Measurements from ENCODE around the gene STARD7. TPM values are rescaled to one million over a fixed set of nuclear protein-coding genes. Genes with fewer than 3 reads are reported as not detected.

STARD7 gene
- total and polyA plus RNA-seq, 4 donors: 42.9 to 120 (median 59.7) TPM

GRCh38 chr2:96239745-96240264 lies 31.2 kb upstream of the STARD7 start (continued):
- TF ChIP-seq YY1 (IDR thresholded peaks at IDR 0.05) (no peak), FOXA1 (IDR thresholded peaks at IDR 0.05) (no peak), FOXA2 (IDR thresholded peaks at IDR 0.05) (no peak), RXRA (IDR thresholded peaks at IDR 0.05) (no peak), EGR1 (IDR thresholded peaks at IDR 0.05; ENCODE audit: low read depth in 2 of 2) (no peak), NR2F2 (IDR thresholded peaks at IDR 0.05) (no peak), CTCF (IDR thresholded peaks at IDR 0.05; ENCODE audit: low read depth, low read length, missing input control) (no peak)

DNA sequence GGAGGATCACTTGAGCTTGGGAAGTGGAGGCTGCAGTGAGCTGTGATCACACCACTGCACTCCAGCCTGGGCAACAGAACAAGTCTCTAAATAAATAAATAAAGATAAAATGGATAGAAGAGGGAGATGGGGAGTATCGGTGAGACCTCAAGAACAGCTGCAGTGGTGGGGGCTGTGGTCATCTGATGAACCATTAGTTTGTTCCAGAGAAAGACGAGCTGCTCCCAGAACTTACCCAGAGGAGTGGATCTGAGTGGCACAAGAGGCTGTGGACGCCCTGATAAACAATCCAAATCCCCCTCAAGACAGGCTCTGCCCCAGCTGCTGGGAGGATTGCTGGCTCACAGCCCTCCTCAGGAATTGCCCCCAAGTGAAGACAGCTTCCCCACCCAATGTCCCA lies 30.5 kb upstream of the STARD7 start:
- DNase-seq (ENCODE audit: low spot score): no peak
- no peak overlapping the region for H3K4me3 ChIP-seq (ENCODE audit: low read depth in 1 of 3, low read length in 3 of 3)
- WGBS: 95% methylated on average over 3 of the region's 3 CpGs
- H3K27me3 ChIP-seq (ENCODE audit: control insufficient read depth in 4 of 4, insufficient read depth in 4 of 4, low read length in 3 of 4): no peaks in the 10 kb centered on the region
- H3K27ac ChIP-seq (ENCODE audit: low read depth in 1 of 2, low read length in 2 of 2): no peak overlapping the region
- H3K9ac ChIP-seq (ENCODE audit: low read depth in 1 of 2, low read length in 2 of 2): no peak overlapping the region
- TF ChIP-seq FOXA1 (IDR thresholded peaks at IDR 0.05) (no peak), SP1 (IDR thresholded peaks at IDR 0.05) (no peak), EGR1 (IDR thresholded peaks at IDR 0.05; ENCODE audit: low read depth in 2 of 2) (no peak), MAX (IDR thresholded peaks at IDR 0.05) (no peak), RAD21 (IDR thresholded peaks at IDR 0.05) (no peak), ATF3 (IDR thresholded peaks at IDR 0.05) (no peak), RXRA (IDR thresholded peaks at IDR 0.05) (no peak), HNF4A (conservative IDR thresholded peaks at IDR 0.05) (no peak), GABPA (IDR thresholded peaks at IDR 0.05 in 1 of 2, conservative IDR thresholded peaks at IDR 0.05 in 1 of 2) (no peak), TAF1 (conservative IDR thresholded peaks at IDR 0.05) (no peak), HNF4G (IDR thresholded peaks at IDR 0.05) (no peak), JUND (IDR thresholded peaks at IDR 0.05) (no peak), CTCF (IDR thresholded peaks at IDR 0.05; ENCODE audit: low read depth, low read length, missing input control) (no peak), NR2F2 (IDR thresholded peaks at IDR 0.05) (no peak), ZBTB33 (IDR thresholded peaks at IDR 0.05) (no peak), YY1 (IDR thresholded peaks at IDR 0.05) (no peak), FOXA2 (IDR thresholded peaks at IDR 0.05) (no peak)
- TF ChIP-seq, protein P1, sequence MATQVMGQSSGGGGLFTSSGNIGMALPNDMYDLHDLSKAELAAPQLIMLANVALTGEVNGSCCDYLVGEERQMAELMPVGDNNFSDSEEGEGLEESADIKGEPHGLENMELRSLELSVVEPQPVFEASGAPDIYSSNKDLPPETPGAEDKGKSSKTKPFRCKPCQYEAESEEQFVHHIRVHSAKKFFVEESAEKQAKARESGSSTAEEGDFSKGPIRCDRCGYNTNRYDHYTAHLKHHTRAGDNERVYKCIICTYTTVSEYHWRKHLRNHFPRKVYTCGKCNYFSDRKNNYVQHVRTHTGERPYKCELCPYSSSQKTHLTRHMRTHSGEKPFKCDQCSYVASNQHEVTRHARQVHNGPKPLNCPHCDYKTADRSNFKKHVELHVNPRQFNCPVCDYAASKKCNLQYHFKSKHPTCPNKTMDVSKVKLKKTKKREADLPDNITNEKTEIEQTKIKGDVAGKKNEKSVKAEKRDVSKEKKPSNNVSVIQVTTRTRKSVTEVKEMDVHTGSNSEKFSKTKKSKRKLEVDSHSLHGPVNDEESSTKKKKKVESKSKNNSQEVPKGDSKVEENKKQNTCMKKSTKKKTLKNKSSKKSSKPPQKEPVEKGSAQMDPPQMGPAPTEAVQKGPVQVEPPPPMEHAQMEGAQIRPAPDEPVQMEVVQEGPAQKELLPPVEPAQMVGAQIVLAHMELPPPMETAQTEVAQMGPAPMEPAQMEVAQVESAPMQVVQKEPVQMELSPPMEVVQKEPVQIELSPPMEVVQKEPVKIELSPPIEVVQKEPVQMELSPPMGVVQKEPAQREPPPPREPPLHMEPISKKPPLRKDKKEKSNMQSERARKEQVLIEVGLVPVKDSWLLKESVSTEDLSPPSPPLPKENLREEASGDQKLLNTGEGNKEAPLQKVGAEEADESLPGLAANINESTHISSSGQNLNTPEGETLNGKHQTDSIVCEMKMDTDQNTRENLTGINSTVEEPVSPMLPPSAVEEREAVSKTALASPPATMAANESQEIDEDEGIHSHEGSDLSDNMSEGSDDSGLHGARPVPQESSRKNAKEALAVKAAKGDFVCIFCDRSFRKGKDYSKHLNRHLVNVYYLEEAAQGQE (IDR thresholded peaks at IDR 0.05): no peak
- H3K36me3 ChIP-seq (ENCODE audit: control insufficient read depth in 4 of 4, insufficient read depth in 3 of 4, low read depth in 1 of 4, low read length in 3 of 4): no peaks in the 10 kb centered on the region
- H3K4me1 ChIP-seq (ENCODE audit: control insufficient read depth in 4 of 4, insufficient read depth in 4 of 4, low read length in 3 of 4): no peaks in the 10 kb centered on the region
- H3K9me3 ChIP-seq (ENCODE audit: control insufficient read depth in 4 of 4, low read length in 3 of 4): no peaks in the 10 kb centered on the region

All from liver (tissue), 9 donors.